Suprapubic skin (tissue), 4 donors: ENCODE measurements around the gene ADGRG2. TPM values are rescaled to one million over a fixed set of nuclear protein-coding genes. Genes with fewer than 3 reads are reported as not detected.

ENCODE experiments used
- DNase-seq, 2 donors: peaks; one replicate each; pipeline ENCODE4 v3.0.0-alpha.2; 2019; ENCODE audit warnings: low spot score in 2 of 2
- H3K27ac ChIP-seq: fragments of 200-600 bp; sonication (generic); one replicate; pipeline ENCODE4 v1.5.1; 2019
- H3K27me3 ChIP-seq: fragments of 200-600 bp; sonication (generic); one replicate; pipeline ENCODE4 v1.5.1; 2019
- H3K36me3 ChIP-seq: fragments of 200-600 bp; sonication (generic); one replicate; pipeline ENCODE4 v1.5.1; 2019
- H3K4me1 ChIP-seq: fragments of 200-600 bp; sonication (generic); one replicate; pipeline ENCODE4 v1.5.1; 2019
- H3K4me3 ChIP-seq: fragments of 200-600 bp; sonication (generic); one replicate; pipeline ENCODE4 v1.5.1; 2019; ENCODE audit warnings: mild to moderate bottlenecking
- H3K9me3 ChIP-seq: fragments of 200-600 bp; sonication (generic); one replicate; pipeline ENCODE4 v1.5.1; 2019
- EP300 ChIP-seq: sonication (generic); formaldehyde crosslinking; IDR thresholded peaks from one replicate; pipeline ENCODE4 v1.6.1; 2017; ENCODE audit warnings: antibody characterized with exemption
- POLR2A ChIP-seq, 2 donors: fragments of 450-650 bp; IDR thresholded peaks; one replicate each; pipeline ENCODE4 v1.6.1; 2017; ENCODE audit warnings: antibody characterized with exemption in 2 of 2, mild to moderate bottlenecking in 2 of 2, moderate library complexity in 2 of 2
- POLR2AphosphoS5 ChIP-seq, 3 donors: sonication (generic); formaldehyde crosslinking; IDR thresholded peaks; one replicate each; pipeline ENCODE4 v1.6.1; 2017; ENCODE audit warnings: antibody characterized with exemption in 3 of 3
- WGBS: methylation state at CpG from one replicate; pipeline ENCODE4 v1.1.5; 2018; 5-methylcytosine and 5-hydroxymethylcytosine counted together
- total RNA-seq, 4 donors: library from RNA; depleted of rRNA; stranded (reverse); fragments of >200 nt; gene quantifications; one replicate each; pipeline ENCODE4 v1.1.0, GENCODE V29; 2016
- TF ChIP-seq, protein P1 (sequence below), 2 donors: fragments of 200-600 bp in 1 of 2; fragments of 450-650 bp in 1 of 2; sonication (generic) in 1 of 2; IDR thresholded peaks; one replicate each; pipeline ENCODE4 v1.5.1; 2016 to 2019; ENCODE audit warnings: antibody characterized with exemption in 2 of 2, mild to moderate bottlenecking in 1 of 2, moderate library complexity in 1 of 2

Gene ADGRG2, protein sequence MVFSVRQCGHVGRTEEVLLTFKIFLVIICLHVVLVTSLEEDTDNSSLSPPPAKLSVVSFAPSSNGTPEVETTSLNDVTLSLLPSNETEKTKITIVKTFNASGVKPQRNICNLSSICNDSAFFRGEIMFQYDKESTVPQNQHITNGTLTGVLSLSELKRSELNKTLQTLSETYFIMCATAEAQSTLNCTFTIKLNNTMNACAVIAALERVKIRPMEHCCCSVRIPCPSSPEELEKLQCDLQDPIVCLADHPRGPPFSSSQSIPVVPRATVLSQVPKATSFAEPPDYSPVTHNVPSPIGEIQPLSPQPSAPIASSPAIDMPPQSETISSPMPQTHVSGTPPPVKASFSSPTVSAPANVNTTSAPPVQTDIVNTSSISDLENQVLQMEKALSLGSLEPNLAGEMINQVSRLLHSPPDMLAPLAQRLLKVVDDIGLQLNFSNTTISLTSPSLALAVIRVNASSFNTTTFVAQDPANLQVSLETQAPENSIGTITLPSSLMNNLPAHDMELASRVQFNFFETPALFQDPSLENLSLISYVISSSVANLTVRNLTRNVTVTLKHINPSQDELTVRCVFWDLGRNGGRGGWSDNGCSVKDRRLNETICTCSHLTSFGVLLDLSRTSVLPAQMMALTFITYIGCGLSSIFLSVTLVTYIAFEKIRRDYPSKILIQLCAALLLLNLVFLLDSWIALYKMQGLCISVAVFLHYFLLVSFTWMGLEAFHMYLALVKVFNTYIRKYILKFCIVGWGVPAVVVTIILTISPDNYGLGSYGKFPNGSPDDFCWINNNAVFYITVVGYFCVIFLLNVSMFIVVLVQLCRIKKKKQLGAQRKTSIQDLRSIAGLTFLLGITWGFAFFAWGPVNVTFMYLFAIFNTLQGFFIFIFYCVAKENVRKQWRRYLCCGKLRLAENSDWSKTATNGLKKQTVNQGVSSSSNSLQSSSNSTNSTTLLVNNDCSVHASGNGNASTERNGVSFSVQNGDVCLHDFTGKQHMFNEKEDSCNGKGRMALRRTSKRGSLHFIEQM
- total RNA-seq: 1 to 10 TPM in 1 of 4 donors, under 1 TPM in 3; 0.24 to 2.0 (median 0.60) TPM

DNA sequence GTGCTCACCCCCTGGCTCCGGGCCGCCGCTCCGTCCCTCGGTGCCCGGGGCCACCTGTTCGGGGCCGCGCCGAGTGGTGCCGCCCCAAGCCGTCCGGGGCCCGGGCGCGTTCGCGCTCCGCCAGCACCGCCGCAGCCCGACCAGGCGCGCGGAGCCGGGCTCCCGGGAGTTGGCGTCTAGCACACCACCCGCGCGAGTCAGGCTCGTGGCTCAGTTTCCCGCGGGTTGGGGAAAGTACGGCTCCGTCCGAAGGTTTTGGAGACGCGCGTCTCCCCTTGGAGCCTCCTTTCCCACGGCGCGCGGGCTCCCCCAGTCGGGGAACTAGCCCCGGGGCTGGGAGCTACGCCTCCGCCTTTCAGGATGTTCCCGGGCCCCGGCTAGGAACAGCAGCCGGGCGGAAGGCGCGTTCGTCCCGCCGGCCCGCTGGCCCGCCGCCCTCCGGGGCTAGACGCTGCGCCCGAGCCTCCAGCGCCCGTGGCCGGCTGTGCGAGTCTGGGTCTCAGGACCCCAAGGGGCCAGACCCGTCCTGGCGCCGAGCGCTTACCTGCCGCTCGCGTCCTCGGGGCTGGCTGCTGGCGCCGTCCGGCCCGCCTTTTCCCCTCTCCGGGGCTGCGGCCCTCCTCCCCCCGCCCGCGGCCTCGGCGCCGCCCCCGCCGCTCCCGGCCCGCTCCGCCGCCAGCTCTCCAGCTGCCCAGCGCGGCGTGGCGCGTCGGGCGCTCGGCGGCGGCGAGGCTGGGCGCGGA is at the start of gene ADGRG2:
ADGRG2 (minus strand) TSS at position 571 of the 743 bp plus-strand sequence. CDS start 53,634 bp downstream, outside the sequence.
- H3K27me3 ChIP-seq: peaks cover 12% of the 10 kb centered on the region

DNA sequence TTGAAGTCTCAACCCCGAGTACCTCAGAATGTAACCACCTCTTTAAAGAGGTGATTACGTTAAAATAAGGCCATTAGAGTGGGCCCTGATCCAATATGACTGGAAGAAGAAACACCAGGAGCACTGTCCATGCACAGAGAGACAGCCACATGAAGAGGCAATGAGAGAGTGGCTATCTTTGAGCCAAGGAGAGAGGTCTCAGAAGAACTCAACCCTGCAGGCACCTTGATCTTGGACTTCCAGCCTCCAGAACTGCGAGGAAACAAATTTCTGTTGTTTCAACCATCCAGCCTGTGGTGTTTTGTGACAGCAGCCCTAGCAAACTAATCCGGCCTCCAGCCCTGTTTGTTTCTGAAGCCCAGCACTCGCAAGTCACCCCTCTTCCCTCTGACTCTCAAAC is 46.3 kb upstream of the ADGRG2 start:
- H3K27ac ChIP-seq: no peak overlapping the region
- H3K9me3 ChIP-seq: no peaks in the 10 kb centered on the region
- TF ChIP-seq POLR2A (IDR thresholded peaks at IDR 0.05) (no peak), POLR2AphosphoS5 (IDR thresholded peaks at IDR 0.05) (no peak), EP300 (no peak)
- TF ChIP-seq, protein P1, sequence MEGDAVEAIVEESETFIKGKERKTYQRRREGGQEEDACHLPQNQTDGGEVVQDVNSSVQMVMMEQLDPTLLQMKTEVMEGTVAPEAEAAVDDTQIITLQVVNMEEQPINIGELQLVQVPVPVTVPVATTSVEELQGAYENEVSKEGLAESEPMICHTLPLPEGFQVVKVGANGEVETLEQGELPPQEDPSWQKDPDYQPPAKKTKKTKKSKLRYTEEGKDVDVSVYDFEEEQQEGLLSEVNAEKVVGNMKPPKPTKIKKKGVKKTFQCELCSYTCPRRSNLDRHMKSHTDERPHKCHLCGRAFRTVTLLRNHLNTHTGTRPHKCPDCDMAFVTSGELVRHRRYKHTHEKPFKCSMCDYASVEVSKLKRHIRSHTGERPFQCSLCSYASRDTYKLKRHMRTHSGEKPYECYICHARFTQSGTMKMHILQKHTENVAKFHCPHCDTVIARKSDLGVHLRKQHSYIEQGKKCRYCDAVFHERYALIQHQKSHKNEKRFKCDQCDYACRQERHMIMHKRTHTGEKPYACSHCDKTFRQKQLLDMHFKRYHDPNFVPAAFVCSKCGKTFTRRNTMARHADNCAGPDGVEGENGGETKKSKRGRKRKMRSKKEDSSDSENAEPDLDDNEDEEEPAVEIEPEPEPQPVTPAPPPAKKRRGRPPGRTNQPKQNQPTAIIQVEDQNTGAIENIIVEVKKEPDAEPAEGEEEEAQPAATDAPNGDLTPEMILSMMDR (IDR thresholded peaks at IDR 0.05): no peak
- no peak for DNase-seq
- H3K4me1 ChIP-seq: no peaks in the 10 kb centered on the region
- no peak overlapping the region for H3K4me3 ChIP-seq
- WGBS: 85% methylated on average over 5 of the region's 5 CpGs
- no peaks in the 10 kb centered on the region for H3K27me3 ChIP-seq
- no peaks in the 10 kb centered on the region for H3K36me3 ChIP-seq

More for the DNA sequence above, at the start of gene ADGRG2:
- H3K9me3 ChIP-seq: no peaks in the 10 kb centered on the region
- WGBS: 17% methylated on average over 2 of the region's 107 CpGs
- H3K27ac ChIP-seq: no peak within 1 kb of the TSS
- H3K4me3 ChIP-seq: peak within 1 kb of the TSS; percentile 53
- no peak for DNase-seq
- TF ChIP-seq POLR2AphosphoS5 (IDR thresholded peaks at IDR 0.05) (no peak), EP300 (no peak), POLR2A (IDR thresholded peaks at IDR 0.05) (no peak)
- TF ChIP-seq, protein P1 (IDR thresholded peaks at IDR 0.05): no peak
- H3K4me1 ChIP-seq: peaks cover 10% of the 10 kb centered on the region
- no peaks in the 10 kb centered on the region for H3K36me3 ChIP-seq

DNA sequence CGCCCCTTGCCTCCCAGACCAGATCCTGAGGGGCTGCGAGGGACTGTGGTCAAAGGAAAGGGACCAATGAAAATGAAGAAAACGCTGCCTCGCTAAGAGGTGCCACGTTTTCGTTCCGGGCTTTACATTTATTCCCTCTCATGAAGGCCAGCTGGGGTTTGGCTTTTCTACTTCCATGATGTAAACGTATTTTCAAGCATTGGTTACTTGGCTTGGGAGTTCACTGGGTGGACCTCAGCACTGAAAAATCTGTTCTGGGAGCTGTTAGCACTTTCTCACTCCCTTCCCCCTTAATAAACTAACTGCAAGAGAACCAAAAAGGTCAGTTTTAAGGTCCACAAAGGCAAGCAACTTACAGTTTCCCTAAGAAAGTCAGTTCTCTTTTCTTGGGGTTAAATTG is 40.6 kb upstream of the ADGRG2 start:
- H3K9me3 ChIP-seq: no peaks in the 10 kb centered on the region
- H3K27me3 ChIP-seq: no peaks in the 10 kb centered on the region
- H3K36me3 ChIP-seq: no peaks in the 10 kb centered on the region
- no peaks in the 10 kb centered on the region for H3K4me1 ChIP-seq
- TF ChIP-seq POLR2AphosphoS5 (IDR thresholded peaks at IDR 0.05) (no peak), POLR2A (IDR thresholded peaks at IDR 0.05) (no peak), EP300 (no peak)
- TF ChIP-seq, protein P1 (IDR thresholded peaks at IDR 0.05): no peak
- H3K4me3 ChIP-seq: no peak overlapping the region
- no peak for DNase-seq
- 86% methylated on average over 8 of the region's 8 CpGs for WGBS
- H3K27ac ChIP-seq: no peak overlapping the region

DNA sequence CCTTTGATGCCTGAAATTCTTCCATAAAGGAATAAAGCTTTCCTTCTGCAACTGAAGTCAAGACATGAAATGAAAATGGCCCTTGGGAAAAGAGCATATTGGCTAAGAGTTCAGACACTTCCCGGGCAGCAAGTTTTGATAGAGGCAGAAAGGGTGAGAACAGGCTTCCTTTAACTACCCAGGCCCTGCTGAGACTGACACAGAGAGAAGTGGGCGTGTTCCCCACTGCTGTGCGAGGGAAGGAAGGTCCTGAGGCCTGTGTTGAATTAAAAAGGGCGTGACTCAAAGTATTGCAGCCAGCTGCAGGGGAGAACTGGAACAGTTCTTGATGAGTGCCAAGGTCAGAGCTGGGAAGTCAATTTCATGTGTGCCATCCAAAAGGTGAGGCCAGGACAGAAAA is 33.9 kb upstream of the ADGRG2 start:
- Histone ChIP-seq H3K27me3 (no peaks in the 10 kb centered on the region), H3K4me3 (no peak overlapping the region), H3K36me3 (no peaks in the 10 kb centered on the region), H3K9me3 (no peaks in the 10 kb centered on the region), H3K27ac (no peak overlapping the region), H3K4me1 (no peaks in the 10 kb centered on the region)
- 23% methylated on average over 4 of the region's 4 CpGs for WGBS
- TF ChIP-seq POLR2A (IDR thresholded peaks at IDR 0.05): no peak
- TF ChIP-seq, protein P1 (IDR thresholded peaks at IDR 0.05): no peak
- DNase-seq: no peak
